H1 (cell line): ENCODE results near the gene CDH11. TPM values are rescaled to one million over a fixed set of nuclear protein-coding genes. Genes with fewer than 3 reads are reported as not detected.

Experiments
- CTCF ChIA-PET: fragments of 300-600 bp; sonication (Branson Sonifier 250); formaldehyde crosslinking; loops from one replicate; lab custom pipeline; 2021; ENCODE audit not compliant: partially characterized antibody; lab: Charles Lee
- POLR2A ChIA-PET: fragments of 300-600 bp; sonication (Branson Sonifier 250); formaldehyde crosslinking; loops from one replicate; lab custom pipeline; 2021; ENCODE audit warnings: inconsistent platforms; ENCODE audit not compliant: partially characterized antibody; lab: Charles Lee
- DNase-seq, 2 experiments: peaks; one replicate each; pipeline versions ENCODE4 v3.0.0 to v3.0.0-alpha.2; 2010 to 2022; ENCODE audit warnings: low spot score in 2 of 2, low read depth in 1 of 2, mixed read lengths in 1 of 2
- FAIRE-seq: peaks from 2 replicates; lab custom pipeline; 2011; peaks lifted over from hg19 to GRCh38; lab: Jason Lieb, UNC
- H2AFZ ChIP-seq: 2 replicates; pipeline ENCODE4 v1.8.1; 2012; ENCODE audit warnings: low read length, inconsistent platforms
- H2AK5ac ChIP-seq: 2 replicates; pipeline ENCODE4 v1.6.1; 2013; ENCODE audit warnings: low read depth, low read length
- H2BK120ac ChIP-seq: replicated peaks from 2 replicates; pipeline ENCODE3; 2013; ENCODE audit warnings: low read depth, low read length, inconsistent platforms
- H2BK12ac ChIP-seq: 2 replicates; pipeline ENCODE4 v1.6.1; 2013; ENCODE audit warnings: low read depth, low read length
- H2BK15ac ChIP-seq: 2 replicates; pipeline ENCODE4 v1.6.1; 2013; ENCODE audit warnings: low read length
- H2BK20ac ChIP-seq: 2 replicates; pipeline ENCODE4 v1.6.1; 2013; ENCODE audit warnings: low read length
- H2BK5ac ChIP-seq: 2 replicates; pipeline ENCODE4 v1.6.1; 2013; ENCODE audit warnings: low read depth, low read length
- H3K14ac ChIP-seq: 2 replicates; pipeline ENCODE4 v1.6.1; 2013; ENCODE audit warnings: inconsistent platforms; ENCODE audit not compliant: insufficient read length
- H3K18ac ChIP-seq: 2 replicates; pipeline ENCODE4 v1.6.1; 2013; ENCODE audit warnings: low read length; ENCODE audit errors: extremely low read depth
- H3K23ac ChIP-seq: 2 replicates; pipeline ENCODE4 v1.6.1; 2013; ENCODE audit warnings: inconsistent platforms; ENCODE audit not compliant: insufficient read length
- H3K23me2 ChIP-seq: 2 replicates; pipeline ENCODE4 v1.6.1; 2013; ENCODE audit warnings: low read depth, low read length
- H3K27ac ChIP-seq: 2 replicates; pipeline ENCODE4 v1.6.1; 2011; ENCODE audit warnings: low read depth, low read length, inconsistent platforms
- H3K27me3 ChIP-seq, 4 experiments: replicated peaks in 1 of 4; 1 replicate in 1 of 4; 2 replicates in 3 of 4; pipeline versions ENCODE4 v1.6.1 to v1.8.1; 2011 to 2013; ENCODE audit warnings: low read length in 3 of 4, mild to moderate bottlenecking in 3 of 4, inconsistent platforms in 2 of 4, mixed read lengths in 2 of 4, moderate library complexity in 1 of 4; ENCODE audit not compliant: control insufficient read depth in 3 of 4, insufficient read depth in 3 of 4; ENCODE audit errors: extremely low read depth in 1 of 4
- H3K36me3 ChIP-seq, 4 experiments: 2 replicates each; pipeline versions ENCODE4 v1.6.1 to v1.8.1; 2011 to 2013; ENCODE audit warnings: mild to moderate bottlenecking in 4 of 4, low read length in 3 of 4, moderate library complexity in 2 of 4, control low read depth in 1 of 4, inconsistent platforms in 1 of 4; ENCODE audit not compliant: insufficient read depth in 4 of 4, control insufficient read depth in 2 of 4
- H3K4ac ChIP-seq: replicated peaks from 2 replicates; pipeline ENCODE3; 2013; ENCODE audit warnings: low read length, low read depth, mixed read lengths, inconsistent platforms; ENCODE audit not compliant: insufficient read length
- H3K4me1 ChIP-seq, 4 experiments: replicated peaks in 1 of 4; 1 replicate in 1 of 4; 2 replicates in 3 of 4; pipeline versions ENCODE4 v1.6.1 to v1.8.1; 2011 to 2013; ENCODE audit warnings: low read length in 3 of 4, inconsistent platforms in 2 of 4, mixed read lengths in 1 of 4; ENCODE audit not compliant: insufficient read depth in 4 of 4, control insufficient read depth in 3 of 4
- H3K4me2 ChIP-seq, 2 experiments: 2 replicates each; pipeline versions ENCODE4 v1.6.1 to v1.8.1; 2011 to 2013; ENCODE audit warnings: low read depth in 2 of 2, low read length in 2 of 2, control low read depth in 1 of 2, inconsistent platforms in 1 of 2, mild to moderate bottlenecking in 1 of 2; ENCODE audit not compliant: insufficient read depth in 1 of 2
- H3K4me3 ChIP-seq, 4 experiments: fragments of 200-600, 300-600 bp in 1 of 4; sonication (generic), shearing (Covaris generic), sonication (Bioruptor Twin) in 1 of 4; 2 replicates each; pipeline versions ENCODE4 v1.5.1 to v1.8.1; 2011 to 2016; ENCODE audit warnings: low read length in 4 of 4, low read depth in 3 of 4, control low read depth in 2 of 4, inconsistent platforms in 2 of 4, mild to moderate bottlenecking in 2 of 4, mixed read lengths in 1 of 4, moderate library complexity in 1 of 4; ENCODE audit not compliant: insufficient read depth in 2 of 4; ENCODE audit errors: extremely low read depth in 1 of 4
- H3K56ac ChIP-seq: replicated peaks from 2 replicates; pipeline ENCODE3; 2013; ENCODE audit warnings: low read depth, mild to moderate bottlenecking, mixed read lengths, low read length, inconsistent platforms; ENCODE audit not compliant: insufficient read length
- H3K79me1 ChIP-seq: 2 replicates; pipeline ENCODE4 v1.6.1; 2013; ENCODE audit warnings: low read depth, low read length, control low read depth
- H3K79me2 ChIP-seq, 2 experiments: 2 replicates each; pipeline versions ENCODE4 v1.6.1 to v1.8.1; 2012 to 2013; ENCODE audit warnings: low read length in 2 of 2, mild to moderate bottlenecking in 2 of 2, inconsistent platforms in 1 of 2; ENCODE audit not compliant: insufficient read depth in 2 of 2, control insufficient read depth in 1 of 2
- H3K9ac ChIP-seq, 4 experiments: replicated peaks in 1 of 4; 1 replicate in 1 of 4; 2 replicates in 3 of 4; pipeline versions ENCODE4 v1.6.1 to v1.8.1; 2011 to 2013; ENCODE audit warnings: low read depth in 3 of 4, low read length in 3 of 4, control low read depth in 2 of 4, mild to moderate bottlenecking in 2 of 4, moderate library complexity in 2 of 4, inconsistent platforms in 1 of 4; ENCODE audit errors: extremely low read depth in 1 of 4
- H3K9me3 ChIP-seq, 2 experiments: 2 replicates each; pipeline versions ENCODE4 v1.6.1 to v1.8.1; 2012 to 2013; ENCODE audit warnings: mild to moderate bottlenecking in 2 of 2, moderate library complexity in 2 of 2, control low read depth in 1 of 2, inconsistent platforms in 1 of 2, low read depth in 1 of 2, low read length in 1 of 2, mixed read lengths in 1 of 2; ENCODE audit not compliant: insufficient read depth in 2 of 2
- H4K20me1 ChIP-seq, 2 experiments: replicated peaks in 1 of 2; 2 replicates each; pipeline versions ENCODE3 to v1.8.1; 2011 to 2013; ENCODE audit warnings: inconsistent platforms in 2 of 2, low read length in 2 of 2, mild to moderate bottlenecking in 1 of 2; ENCODE audit not compliant: insufficient read depth in 2 of 2, control insufficient read depth in 1 of 2
- H4K5ac ChIP-seq: 2 replicates; pipeline ENCODE4 v1.6.1; 2013; ENCODE audit warnings: low read length, low read depth, mixed read lengths, inconsistent platforms; ENCODE audit not compliant: insufficient read length
- H4K8ac ChIP-seq: 2 replicates; pipeline ENCODE4 v1.8.0; 2013; ENCODE audit warnings: mild to moderate bottlenecking, moderate library complexity, low read length, inconsistent platforms; ENCODE audit not compliant: insufficient read depth; ENCODE audit errors: extremely low read depth
- H4K91ac ChIP-seq: replicated peaks from 2 replicates; pipeline ENCODE3; 2013; ENCODE audit warnings: low read length, mixed read lengths, inconsistent platforms; ENCODE audit not compliant: insufficient read length
- ATF3 ChIP-seq: IDR thresholded peaks from 2 replicates; pipeline ENCODE4 v1.6.1; 2011; ENCODE audit warnings: low read depth, mild to moderate bottlenecking, low read length; ENCODE audit not compliant: insufficient read depth
- BRCA1 ChIP-seq: IDR thresholded peaks from 2 replicates; pipeline ENCODE4 v1.6.1; 2012; ENCODE audit warnings: low read depth, low read length, improper control_type of control experiment
- CBX5 ChIP-seq: fragments of 300-800, 300-1000 bp; sonication (generic); IDR thresholded peaks from 2 replicates; pipeline ENCODE4 v1.7.1; 2016; ENCODE audit warnings: antibody characterized with exemption, low read length, low read depth
- CHD1 ChIP-seq: IDR thresholded peaks from 2 replicates; pipeline ENCODE4 v1.6.1; 2012; ENCODE audit warnings: low read depth, low read length, improper control_type of control experiment
- EGR1 ChIP-seq: IDR thresholded peaks from 2 replicates; pipeline ENCODE4 v1.6.1; 2011; ENCODE audit warnings: low read depth, low read length, borderline replicate concordance
- EP300 ChIP-seq, 2 experiments: IDR thresholded peaks; 1 replicate in 1 of 2; 2 replicates in 1 of 2; pipeline ENCODE4 v1.6.1; 2011 to 2012; ENCODE audit warnings: low read depth in 2 of 2, low read length in 2 of 2, mild to moderate bottlenecking in 2 of 2, borderline replicate concordance in 1 of 2, inconsistent platforms in 1 of 2, moderate library complexity in 1 of 2
- FOSL1 ChIP-seq: IDR thresholded peaks from 2 replicates; pipeline ENCODE4 v1.6.1; 2011; ENCODE audit warnings: mild to moderate bottlenecking, low read depth, low read length, moderate library complexity; ENCODE audit not compliant: insufficient read depth
- JUND ChIP-seq: IDR thresholded peaks from 2 replicates; pipeline ENCODE4 v1.6.1; 2011; ENCODE audit warnings: mild to moderate bottlenecking, improper control_type of control experiment, low read length
- KDM4A ChIP-seq: IDR thresholded peaks from one replicate; pipeline ENCODE4 v1.7.1; 2012; ENCODE audit warnings: low read depth, mild to moderate bottlenecking, moderate library complexity, low read length, inconsistent platforms; ENCODE audit not compliant: severe bottlenecking
- KDM5A ChIP-seq: fragments of 200-600 bp; IDR thresholded peaks from 2 replicates; pipeline ENCODE4 v1.7.1; 2012; ENCODE audit warnings: mild to moderate bottlenecking, low read length, inconsistent platforms, mixed read lengths
- NRF1 ChIP-seq: IDR thresholded peaks from 2 replicates; pipeline ENCODE4 v1.6.1; 2011; ENCODE audit warnings: mild to moderate bottlenecking, low read depth, low read length, improper control_type of control experiment
- POLR2A ChIP-seq, 2 experiments: IDR thresholded peaks; 1 replicate in 1 of 2; 2 replicates in 1 of 2; pipeline ENCODE4 v1.6.1; 2011; ENCODE audit warnings: low read depth in 2 of 2, low read length in 2 of 2, mild to moderate bottlenecking in 2 of 2; ENCODE audit errors: control extremely low read depth in 1 of 2
- RXRA ChIP-seq: IDR thresholded peaks from 2 replicates; pipeline ENCODE4 v1.6.1; 2011; ENCODE audit warnings: low read depth, mild to moderate bottlenecking, low read length, moderate library complexity; ENCODE audit not compliant: insufficient read depth
- SIN3A ChIP-seq, 2 experiments: IDR thresholded peaks in 1 of 2; conservative IDR thresholded peaks in 1 of 2; 2 replicates each; pipeline ENCODE4 v1.6.1; 2011 to 2012; ENCODE audit warnings: low read length in 2 of 2, improper control_type of control experiment in 1 of 2, low read depth in 1 of 2, mild to moderate bottlenecking in 1 of 2
- TEAD4 ChIP-seq: IDR thresholded peaks from 2 replicates; pipeline ENCODE4 v1.6.1; 2012; ENCODE audit warnings: low read depth, low read length, inconsistent platforms, mixed read lengths
- WGBS, 2 experiments: shearing (Covaris generic) in 1 of 2; methylation state at CpG; one replicate each; pipeline versions ENCODE4 v1.1.6 to v1.1.7; 2013 to 2015; ENCODE audit warnings: low lambda C conversion rate in 2 of 2, mixed read lengths in 2 of 2, inconsistent platforms in 1 of 2, low coverage in 1 of 2, missing lambda C conversion rate in 1 of 2; ENCODE audit not compliant: insufficient replicate concordance in 2 of 2, insufficient coverage in 1 of 2, insufficient read length in 1 of 2; ENCODE audit errors: extremely low coverage in 1 of 2, missing lambda C conversion rate in 1 of 2; 5-methylcytosine and 5-hydroxymethylcytosine counted together
- polyA plus RNA-seq, 7 experiments: library from polyadenylated mRNA; depleted of rRNA in 3 of 7; stranded (reverse) in 5 of 7; unstranded in 2 of 7; fragments of >200 nt in 5 of 7; fragments of 200-250 nt in 2 of 7; gene quantifications; 1 replicate in 5 of 7; 2 replicates in 1 of 7; 4 replicates in 1 of 7; pipeline versions ENCODE4 v1.2.1 to v1.2.3, GENCODE V29; 2011 to 2013; ENCODE audit warnings: missing spikeins in 2 of 7, mixed read lengths in 2 of 7
- total RNA-seq: library from RNA; stranded (reverse); fragmentation: NEBNext Ultra II Directional; extraction: Animal tissue kit (Norgen Biotek cat#: 25700); gene quantifications from 2 replicates; pipeline ENCODE4 v1.2.1, GENCODE V29; 2021

Gene CDH11
- total and polyA plus RNA-seq, 2 of the 8 experiments (the other 6 are each of a cell fraction or from before 2014, with no cell fraction given), result 3.3 to 8.4 TPM

GRCh38 chr16:65002265-65002664 is 119.6 kb downstream of the CDH11 start:
- 89% methylated on average over 1 of the region's 1 CpG; no CpG with 5 or more reads in 1 of the 2 experiments for WGBS, 2 experiments
- H2BK15ac ChIP-seq, result no peak overlapping the region
- H2AK5ac ChIP-seq, result no peak overlapping the region
- no peak for DNase-seq
- no peak overlapping the region for H3K4ac ChIP-seq
- no peaks in the 10 kb centered on the region for H3K36me3 ChIP-seq
- no peak overlapping the region for H2BK12ac ChIP-seq
- H4K8ac ChIP-seq, result no peak overlapping the region
- H3K18ac ChIP-seq, result no peak overlapping the region
- no peak overlapping the region for H3K23ac ChIP-seq
- H3K9ac ChIP-seq, result no peak overlapping the region
- H4K20me1 ChIP-seq, result no peaks in the 10 kb centered on the region
- H3K4me3 ChIP-seq, result no peak overlapping the region
- no peak overlapping the region for H2AFZ ChIP-seq
- no peak overlapping the region for H3K56ac ChIP-seq
- H3K79me2 ChIP-seq, result no peaks in the 10 kb centered on the region
- no peak overlapping the region for H3K27ac ChIP-seq
- FAIRE-seq, result no peak
- H3K14ac ChIP-seq, result no peak overlapping the region
- H3K4me2 ChIP-seq, result no peak overlapping the region
- POLR2A ChIA-PET, result no interaction called here
- no peak overlapping the region for H2BK120ac ChIP-seq
- peaks cover 0 to 3% (median 0%) of the 10 kb centered on the region in 4 experiments; a peak in 2 of 7 replicates for H3K4me1 ChIP-seq
- CTCF ChIA-PET, result no interaction called here
- no peaks in the 10 kb centered on the region for H3K27me3 ChIP-seq
- H3K9me3 ChIP-seq, result no peaks in the 10 kb centered on the region
- H2BK20ac ChIP-seq, result no peak overlapping the region
- no peaks in the 10 kb centered on the region for H3K23me2 ChIP-seq
- no peak overlapping the region for H4K5ac ChIP-seq
- H4K91ac ChIP-seq, result no peak overlapping the region
- H3K79me1 ChIP-seq, result no peaks in the 10 kb centered on the region
- no peak overlapping the region for H2BK5ac ChIP-seq
- no peak for TF ChIP-seq SIN3A (conservative IDR thresholded peaks at IDR 0.05 in 1 of 2, IDR thresholded peaks at IDR 0.05 in 1 of 2; ENCODE audit: low read depth in 1 of 2, low read length in 2 of 2)
- TF ChIP-seq TEAD4, result no peak
- TF ChIP-seq JUND, result no peak
- no peak for TF ChIP-seq CHD1
- TF ChIP-seq KDM4A, result no peak
- no peak for TF ChIP-seq EGR1
- no peak for TF ChIP-seq EP300 (IDR thresholded peaks at IDR 0.05; ENCODE audit: borderline replicate concordance in 1 of 2, low read depth in 2 of 2, low read length in 2 of 2)
- no peak for TF ChIP-seq NRF1
- no peak for TF ChIP-seq RXRA
- TF ChIP-seq FOSL1, result no peak
- no peak for TF ChIP-seq ATF3
- no peak for TF ChIP-seq CBX5
- TF ChIP-seq KDM5A, result no peak
- TF ChIP-seq POLR2A (IDR thresholded peaks at IDR 0.05; ENCODE audit: control extremely low read depth in 1 of 2, low read depth in 2 of 2, low read length in 2 of 2), result no peak
- no peak for TF ChIP-seq BRCA1
